Kidney glomerular epithelial cell (primary cell): ENCODE results near the gene SPAG16.
A peak's percentile ranks its signal among the peaks of the same experiment; 100 is the strongest.

Experiments used
- DNase-seq: peaks from one replicate; lab custom pipeline; 2025; lab: John Stamatoyannopoulos, UW

Gene SPAG16

DNA sequence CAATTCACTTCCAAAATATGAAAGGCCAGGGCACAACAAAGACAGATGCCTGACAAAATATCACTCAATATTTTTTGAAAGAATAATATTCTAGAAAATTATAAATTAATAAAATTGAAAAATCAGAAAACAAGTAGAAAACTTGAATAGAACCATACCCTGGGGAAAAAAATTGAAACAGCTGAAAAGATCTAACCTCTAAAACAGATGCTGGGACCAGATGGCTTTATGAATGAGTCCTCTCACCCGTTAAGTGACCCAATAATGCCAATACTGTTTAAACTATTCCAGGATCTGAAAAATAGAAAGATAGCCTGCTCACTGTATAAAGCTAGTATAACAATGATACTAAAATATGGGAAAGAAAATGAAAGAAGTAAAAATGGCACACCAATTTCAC lies 804.3 kb downstream of the SPAG16 start:
- no peak for DNase-seq

DNA sequence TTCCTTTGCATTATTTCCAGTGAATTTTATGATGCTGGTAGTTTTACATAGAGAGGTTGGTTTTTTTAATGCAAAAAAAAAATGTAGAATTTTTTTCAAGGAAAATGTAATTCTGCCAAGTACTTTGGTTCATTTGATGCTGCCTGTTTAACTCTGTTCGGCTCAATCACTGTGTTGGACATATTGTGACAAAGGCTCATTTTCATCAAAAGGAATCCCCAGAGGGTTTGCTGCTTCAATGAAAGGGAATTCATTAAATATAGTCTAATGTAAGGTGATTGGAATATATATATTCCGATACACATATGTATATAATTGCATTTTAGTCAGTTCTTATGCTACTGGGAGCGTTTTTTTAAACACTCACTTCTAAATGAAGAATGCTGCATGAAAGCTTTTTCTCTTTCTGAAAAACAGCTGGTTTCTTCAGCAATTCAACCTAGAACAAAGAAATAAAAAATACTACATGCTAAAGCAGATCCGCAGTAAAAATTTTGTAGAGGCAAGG lies 812.0 kb downstream of the SPAG16 start:
- DNase-seq: no peak

DNA sequence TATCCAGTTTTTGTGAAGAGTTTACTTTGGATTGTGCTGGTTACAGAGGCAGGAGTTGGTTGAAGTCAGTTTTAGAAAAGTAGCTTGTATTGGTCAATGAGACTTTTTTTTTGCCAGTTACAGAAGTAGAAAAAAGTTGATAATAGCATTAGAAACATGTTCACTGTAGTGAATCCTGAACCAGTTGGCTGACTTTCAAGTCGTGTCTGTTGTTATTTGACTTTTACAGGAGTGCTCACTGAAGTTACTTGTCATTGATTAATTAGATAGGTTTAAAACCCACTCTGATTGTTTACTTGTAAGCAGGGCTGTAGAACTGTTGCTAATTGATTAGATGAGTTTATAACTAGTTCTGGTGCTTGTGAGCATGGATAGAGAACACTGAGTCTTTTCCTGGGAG lies 814.5 kb downstream of the SPAG16 start:
- no peak for DNase-seq

DNA sequence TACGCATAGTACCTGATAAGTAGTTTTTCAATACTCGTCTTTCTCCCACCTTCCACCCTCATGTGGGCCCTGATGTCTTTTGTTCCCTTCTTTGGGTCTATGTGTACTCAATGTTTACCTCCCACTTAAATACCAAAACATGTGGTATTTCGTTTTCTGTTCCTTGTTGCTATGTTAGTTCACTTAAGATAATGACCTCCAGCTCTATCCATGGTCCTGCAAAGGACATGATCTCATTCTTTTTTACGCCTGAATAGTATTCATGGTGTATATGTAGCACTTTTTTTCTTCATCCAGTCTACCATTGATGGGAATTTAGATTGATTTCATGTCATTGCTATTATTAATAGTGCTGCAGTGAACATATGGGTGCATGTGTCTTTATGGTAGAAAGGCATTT lies 816.2 kb downstream of the SPAG16 start:
- DNase-seq: no peak

DNA sequence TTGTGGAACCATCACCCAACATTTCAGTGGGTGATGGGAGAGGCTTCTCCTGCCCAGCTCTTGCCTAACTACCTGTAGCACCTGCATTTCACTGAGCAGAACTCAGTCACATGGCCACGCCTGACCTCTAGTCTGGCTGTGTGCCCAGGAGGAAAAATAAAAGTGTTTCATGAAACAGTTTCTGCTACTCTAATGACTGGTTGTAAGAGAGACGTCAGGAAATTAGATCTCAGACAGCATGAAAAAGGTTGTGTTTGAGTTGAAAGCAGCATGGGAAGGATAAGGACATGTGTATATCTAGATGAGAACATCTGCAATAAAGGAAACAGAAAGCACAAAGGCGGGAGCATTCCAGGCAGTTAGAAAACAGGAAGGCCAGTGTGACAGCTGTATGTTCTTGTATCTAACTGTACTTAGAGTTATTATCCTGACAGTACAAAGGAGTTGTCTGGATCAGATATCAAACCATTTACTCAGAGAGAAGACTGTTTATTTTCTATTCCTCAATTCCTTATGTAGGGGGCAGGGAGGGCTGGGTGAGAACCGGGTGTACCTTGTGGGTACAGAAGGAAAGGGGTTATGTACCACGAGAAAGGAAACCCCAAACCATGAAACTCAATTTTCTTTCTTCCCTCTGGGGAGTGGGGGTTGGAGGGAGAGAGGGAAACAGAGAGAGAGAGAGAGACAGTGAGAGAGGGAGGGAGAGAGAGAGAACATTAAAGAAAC lies 819.2 kb downstream of the SPAG16 start:
- DNase-seq: no peak

DNA sequence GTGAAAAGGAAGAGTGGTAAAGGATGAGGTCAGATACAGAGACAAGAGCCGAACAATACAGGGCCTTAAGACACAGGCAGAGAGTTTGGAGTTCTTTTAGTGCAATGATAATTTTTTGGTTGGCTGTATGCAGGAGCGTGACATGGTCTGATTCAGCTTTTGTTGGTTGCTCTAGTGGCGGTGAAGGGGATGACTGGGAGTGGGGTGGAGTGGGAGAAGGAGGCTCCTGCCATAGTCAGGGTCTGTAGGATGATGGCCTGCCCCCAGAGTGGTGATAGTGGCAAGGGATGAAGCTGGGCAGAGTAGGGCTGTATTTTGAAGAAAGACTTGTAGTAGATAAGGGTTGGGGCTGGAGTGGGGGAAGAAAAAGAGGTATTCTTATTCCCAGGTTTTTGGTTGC lies 820.0 kb downstream of the SPAG16 start:
- DNase-seq: no peak

DNA sequence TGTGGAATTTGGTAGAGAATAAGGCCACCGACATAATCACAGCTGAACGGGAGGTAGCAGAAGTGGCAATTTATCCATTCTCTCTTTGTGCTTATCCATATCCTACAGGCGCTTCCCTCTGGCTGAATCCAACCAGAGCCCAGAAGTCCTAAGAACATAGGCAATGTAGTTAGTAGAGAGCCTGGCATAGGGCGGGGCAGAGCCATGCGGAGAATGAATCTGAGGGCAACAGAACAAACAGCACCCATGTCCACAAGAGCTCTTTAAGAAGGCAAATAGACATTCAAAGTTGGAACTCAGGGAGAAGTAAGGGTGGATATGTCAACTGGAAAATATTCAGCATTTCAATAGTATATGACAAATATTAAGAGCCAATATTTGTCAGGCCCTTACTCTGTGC lies 820.7 kb downstream of the SPAG16 start:
- no peak for DNase-seq

DNA sequence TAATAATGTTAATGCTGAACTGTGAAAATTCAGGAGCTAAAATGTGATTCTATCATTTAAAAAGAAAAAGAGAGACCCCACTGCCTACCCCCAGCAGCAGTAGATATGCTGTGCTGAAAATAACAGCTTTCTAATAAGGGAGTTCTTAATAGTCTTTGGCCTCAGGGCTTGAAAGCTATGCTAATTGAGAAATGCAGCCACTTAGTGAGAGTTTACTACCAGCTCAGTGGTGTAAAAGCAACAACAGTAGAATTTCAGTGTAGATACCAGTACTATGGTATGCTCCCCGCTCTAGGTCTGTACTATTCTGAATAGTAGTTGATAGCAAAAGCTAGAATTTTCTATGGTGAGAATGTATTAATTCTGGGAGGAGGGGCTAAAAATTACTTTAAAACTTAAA lies 823.5 kb downstream of the SPAG16 start:
- DNase-seq: no peak

DNA sequence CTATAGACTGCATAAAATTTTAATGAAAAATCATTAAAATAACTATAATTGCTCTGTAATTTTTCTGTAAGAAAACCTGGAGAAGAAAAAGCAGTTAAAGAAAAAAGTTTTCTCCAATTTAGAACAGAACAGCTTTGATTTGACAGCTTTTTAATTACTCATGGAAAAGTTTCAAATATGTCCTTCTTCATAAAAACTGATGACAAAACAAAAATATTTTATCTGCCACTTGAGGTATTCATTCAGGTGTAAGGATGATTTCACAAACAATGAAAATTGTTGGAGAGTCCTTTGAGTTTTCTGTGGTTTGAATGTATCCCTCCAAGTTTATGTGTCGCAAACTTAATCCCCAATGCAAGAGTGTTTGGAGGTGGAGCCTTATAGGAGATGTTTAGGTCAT lies 824.3 kb downstream of the SPAG16 start:
- DNase-seq: no peak

DNA sequence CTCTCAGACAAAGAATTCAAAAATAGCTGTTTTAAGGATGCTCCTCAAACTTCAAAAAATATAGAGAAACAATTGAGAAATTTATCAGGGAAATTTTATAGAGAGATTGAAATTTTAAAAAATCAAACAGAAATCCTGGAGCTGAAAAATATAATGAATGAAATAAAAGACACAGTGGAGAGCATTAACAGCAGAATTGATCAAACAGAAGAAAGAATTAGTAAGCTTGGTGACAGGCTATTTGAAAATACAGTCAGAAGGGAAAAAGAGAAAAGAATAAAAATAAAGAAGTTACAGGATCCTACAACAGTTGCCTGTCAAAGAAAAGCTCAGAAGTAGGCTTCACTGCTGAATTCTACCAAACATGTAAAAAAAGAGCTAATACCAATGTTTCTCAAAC lies 832.8 kb downstream of the SPAG16 start:
- DNase-seq: no peak

DNA sequence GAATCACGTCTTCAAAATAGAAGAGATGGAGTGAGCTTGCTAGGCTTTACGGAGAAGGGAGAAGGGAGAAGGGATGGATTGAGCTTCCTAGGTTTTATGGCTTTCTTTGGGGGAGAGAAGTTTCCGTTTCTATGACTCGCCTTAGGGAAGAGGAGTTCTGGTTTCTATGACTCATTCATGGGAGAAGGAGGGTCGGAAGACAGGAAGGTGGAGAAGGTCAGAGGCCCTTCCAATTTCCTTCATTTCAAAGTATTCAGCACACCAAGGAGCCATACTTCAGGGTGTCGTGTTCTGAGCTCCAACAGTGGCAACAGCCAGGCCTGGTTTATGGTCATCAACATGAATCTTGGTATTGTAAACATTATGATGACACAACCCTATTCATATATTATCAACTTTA lies 841.9 kb downstream of the SPAG16 start:
- no peak for DNase-seq

DNA sequence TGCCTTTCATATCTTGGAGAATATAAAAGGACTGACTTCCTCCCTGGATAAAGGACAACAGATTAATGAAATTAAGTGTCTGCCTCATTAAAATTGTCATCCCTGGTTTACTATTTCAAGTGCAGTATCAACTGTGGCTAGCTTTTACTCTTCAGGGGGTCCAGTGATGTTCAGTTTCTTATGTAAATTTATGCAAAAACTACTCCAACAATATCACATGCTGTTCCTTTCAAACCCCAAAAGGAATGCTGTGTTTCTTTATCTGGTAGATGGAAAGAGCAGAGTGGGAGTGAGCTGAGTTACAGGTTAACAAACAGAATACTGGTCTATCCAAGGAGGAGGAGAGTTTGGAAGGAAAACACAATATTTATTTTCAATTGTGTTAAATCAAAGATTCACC lies 842.9 kb downstream of the SPAG16 start:
- DNase-seq: no peak

DNA sequence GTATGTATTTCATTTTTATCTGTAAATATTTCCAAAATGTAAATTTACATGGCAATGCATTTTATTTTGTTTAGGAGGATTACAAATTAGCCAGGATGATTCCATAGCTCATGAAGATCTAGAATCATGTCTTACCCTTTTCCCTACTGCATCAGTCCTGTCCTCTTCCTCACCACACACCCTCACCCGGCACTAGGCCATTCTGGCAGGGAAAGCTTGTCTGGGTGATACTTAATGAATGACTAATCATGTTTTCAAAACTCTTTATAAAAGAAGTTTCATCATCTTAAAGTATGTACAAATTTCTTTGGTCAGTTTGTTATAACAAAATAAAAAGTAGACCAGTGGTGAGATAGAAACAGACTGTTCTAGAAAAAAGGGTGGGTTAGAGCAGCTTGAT lies 843.3 kb downstream of the SPAG16 start:
- peak; percentile 9 for DNase-seq

DNA sequence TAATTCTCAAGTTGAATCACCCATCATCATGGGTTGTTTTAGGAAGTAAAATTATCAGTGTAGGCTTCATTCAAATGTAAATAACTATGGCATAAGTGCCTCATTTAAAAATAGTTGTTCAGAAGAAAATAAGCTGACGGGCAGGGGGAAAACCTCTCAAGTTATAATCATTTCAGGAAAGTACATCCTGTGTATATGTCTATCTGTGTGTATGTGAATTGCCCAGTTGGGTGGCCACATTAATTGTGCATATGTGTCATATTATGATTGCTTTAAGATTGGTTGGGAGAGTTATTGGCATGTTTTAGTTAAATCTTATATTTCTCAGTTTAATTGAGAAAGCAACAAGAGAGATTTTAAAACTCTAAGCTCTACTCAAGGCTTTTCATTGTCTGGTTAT lies 843.8 kb downstream of the SPAG16 start:
- DNase-seq: no peak

DNA sequence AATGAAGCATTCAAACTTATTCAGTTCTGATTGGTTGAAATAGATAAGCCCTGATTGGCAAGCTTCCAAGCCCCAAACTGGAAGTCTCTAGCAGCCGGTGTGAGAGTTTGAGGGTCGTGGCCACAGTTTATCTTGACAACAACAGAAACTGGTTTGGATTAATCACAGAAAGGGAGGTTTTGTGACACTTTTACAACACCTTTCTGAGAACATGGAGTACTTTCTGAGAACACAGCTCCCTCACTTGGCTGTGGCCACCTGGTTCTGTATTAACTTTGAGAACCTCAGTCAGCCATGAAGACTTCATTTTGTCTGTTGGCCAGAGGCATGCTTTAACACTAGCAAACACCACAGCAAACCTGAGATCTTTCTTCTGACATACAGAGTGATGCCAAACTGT lies 845.9 kb downstream of the SPAG16 start:
- DNase-seq: peak; percentile 25

DNA sequence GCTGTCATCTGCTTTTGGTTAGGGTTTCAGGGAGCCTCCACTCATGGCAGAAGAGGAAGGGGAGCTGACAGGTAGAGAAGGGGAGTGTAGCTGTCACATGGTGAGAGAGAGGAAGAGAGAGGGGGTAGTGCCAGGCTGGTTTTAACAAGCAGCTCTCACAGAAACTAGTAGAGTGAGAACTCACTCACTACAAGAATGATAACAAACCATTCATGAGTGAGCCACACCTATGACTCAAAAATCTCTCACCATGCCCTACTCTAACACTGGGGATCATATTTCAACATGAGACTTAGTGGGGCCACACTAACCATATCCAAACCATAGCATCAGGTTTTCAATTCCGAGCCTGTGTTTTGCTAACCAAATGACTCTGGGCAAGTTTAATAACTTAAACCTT lies 851.7 kb downstream of the SPAG16 start:
- DNase-seq: no peak

DNA sequence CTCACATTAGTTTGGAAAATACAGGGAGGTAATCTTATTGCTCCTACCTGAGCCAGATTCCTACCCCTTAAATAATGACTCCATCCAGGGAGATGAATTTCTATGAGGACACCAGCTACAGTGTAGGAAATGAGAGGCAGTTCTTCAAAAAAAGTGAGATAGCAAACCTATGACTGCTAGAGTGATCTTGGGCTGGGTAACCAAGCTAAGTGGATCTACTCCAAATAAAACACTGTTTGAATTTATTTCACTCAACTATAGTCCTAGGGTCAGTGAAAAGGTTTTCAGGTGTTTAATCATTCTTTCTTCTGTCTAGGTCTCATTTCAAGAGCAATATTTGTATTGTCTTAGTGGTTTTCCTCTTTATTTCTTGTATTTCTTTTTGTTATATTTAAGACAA lies 854.5 kb downstream of the SPAG16 start:
- no peak for DNase-seq

DNA sequence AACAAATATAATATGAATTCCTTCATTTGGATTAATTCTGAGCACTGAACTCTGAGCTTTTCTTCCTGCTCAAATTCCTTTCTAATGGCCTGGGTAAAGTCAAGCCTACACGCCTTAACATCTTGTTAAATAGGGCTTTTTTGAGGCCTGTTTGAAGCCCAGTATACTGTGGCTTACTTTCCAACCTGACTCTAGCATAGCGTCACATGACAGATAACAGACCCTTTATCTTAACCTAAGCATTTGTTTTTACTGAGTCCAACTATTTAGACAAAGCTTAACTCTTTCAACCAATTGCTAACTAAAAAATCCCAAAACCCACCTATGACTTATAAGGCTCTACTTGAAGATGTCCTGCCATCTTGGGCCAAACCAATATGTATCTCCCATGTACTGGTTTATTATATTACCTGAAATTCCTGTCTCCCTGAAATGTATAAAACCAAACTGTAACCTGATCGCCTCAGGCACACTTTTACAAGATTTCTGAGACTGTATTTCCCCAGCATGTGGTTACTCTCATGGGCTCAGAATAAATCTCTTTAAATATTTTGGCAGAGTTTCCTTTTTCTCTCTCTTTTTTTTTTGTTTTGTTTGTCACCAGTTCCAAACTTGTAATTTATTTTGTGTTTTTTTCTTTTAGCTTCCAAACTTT lies 855.5 kb downstream of the SPAG16 start:
- no peak for DNase-seq

DNA sequence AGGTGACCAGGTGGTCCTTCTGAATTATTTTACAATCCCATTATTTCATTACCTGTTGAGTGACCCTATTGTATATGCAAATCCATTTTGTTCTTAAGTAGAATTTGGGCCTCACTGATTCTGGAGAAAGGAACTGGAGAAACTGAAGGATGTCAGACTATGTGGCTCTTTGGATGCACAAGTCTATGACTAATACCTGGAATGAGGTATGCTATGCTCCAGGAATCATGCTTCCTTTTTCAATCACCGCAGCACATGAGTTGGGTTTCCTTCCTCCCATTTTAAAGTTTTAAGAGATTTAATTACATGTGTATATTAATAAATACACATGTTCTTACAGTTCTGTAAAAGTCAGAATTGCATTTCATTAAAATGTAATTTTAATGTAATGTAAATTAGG lies 872.7 kb downstream of the SPAG16 start:
- peak; percentile 3 for DNase-seq

DNA sequence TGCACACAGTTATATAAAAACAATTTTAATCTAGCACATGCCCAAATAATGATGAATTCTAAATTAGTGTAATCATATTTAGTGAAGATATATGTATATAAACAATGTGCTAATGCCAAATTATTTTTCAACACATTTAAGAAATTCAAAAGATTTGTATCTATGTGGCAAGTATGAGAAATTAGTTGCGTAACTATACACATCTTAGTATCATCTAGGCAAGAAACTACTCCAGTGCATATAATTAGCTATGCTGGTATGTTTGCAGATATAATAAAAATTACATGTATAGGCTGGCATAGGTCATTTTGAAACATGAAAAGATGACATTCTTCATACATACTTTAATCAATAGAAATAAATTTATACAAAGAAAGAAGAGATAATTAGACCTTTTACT lies 874.6 kb downstream of the SPAG16 start:
- DNase-seq: no peak

DNA sequence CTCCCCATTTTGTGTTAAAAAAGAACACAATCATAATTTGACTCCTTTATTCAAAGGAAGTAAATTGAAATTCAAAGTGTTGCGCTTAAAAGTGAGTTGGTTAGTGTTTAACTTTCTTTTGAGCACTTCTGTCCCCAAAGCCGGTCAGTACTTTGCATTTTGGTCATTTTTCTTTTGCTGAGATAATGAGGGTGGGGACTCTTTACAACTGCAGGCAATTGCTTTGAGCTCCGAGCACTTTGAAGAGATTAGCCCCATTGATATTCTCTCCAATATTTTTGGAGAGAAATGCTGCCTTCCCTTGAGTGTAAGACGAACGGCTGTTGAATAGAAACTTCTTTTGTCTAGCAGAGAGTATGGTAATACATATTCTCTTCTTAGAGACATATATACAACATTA lies 885.0 kb downstream of the SPAG16 start:
- no peak for DNase-seq

DNA sequence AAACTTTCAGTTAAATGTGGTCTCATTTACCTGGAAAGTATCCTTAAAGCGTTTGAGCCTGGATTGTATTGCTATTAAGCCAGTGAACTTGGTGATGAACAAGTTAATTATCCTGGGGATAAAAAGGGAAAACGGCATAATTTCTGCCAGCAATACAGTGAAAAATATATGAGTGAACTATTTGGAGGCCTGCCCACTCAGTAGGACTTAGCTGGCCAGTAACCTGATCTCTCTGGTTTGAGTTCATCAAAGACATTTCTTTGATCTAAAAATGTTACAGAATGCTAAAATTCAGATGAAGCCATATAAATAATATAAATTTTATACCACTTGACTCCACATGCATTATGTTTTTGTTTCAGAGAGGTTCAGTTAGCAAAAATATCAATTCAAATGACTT lies 885.5 kb downstream of the SPAG16 start:
- no peak for DNase-seq

DNA sequence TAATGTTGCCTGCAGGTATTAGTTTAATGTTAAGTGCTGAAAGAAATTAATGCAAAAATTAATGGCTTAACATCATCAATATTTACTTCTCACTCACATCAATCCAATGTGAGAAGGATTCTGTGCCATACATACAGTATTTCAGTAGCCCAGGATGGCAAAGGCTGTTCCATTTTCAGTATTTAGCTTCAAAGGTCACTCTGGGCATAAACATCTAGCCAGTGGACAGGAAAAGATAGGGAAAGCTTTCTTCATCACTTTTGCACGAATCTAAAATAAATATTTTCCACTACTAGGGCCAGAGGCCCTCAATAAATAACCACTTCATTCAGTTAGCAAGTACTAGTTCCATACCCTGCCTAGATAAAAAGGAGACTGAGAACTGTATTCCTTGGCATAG lies 890.3 kb downstream of the SPAG16 start:
- DNase-seq: no peak

DNA sequence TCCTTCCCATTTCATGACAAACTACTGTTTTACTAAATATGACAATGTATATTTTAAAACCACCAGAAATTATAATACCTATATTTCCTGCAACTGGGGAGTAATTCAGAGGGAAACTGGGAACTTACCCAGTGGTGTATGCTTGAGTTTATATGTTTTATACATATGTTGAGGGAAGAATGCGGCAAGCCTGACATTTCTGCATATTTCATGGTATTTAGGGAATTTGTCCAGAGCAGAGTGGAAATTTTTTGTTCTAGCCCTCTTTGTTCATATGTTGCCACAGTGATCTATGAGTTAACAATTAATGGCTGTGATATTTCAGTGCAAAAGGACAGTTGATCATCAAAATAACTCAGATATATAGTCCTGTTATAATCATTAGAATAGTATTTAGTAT lies 895.8 kb downstream of the SPAG16 start:
- DNase-seq: no peak
